Astrocyte (in vitro differentiated cells and primary cell): ENCODE data around the gene GGA3. TPM values are rescaled to one million over a fixed set of nuclear protein-coding genes. Genes with fewer than 3 reads are reported as not detected.

Experiments
- DNase-seq: peaks from one replicate; pipeline ENCODE4 v3.0.0-alpha.2; 2010; ENCODE audit warnings: low read depth
- FAIRE-seq: peaks from 2 replicates; lab custom pipeline; 2011; peaks lifted over from hg19 to GRCh38; lab: Jason Lieb, UNC
- H2AFZ ChIP-seq: 2 replicates; pipeline ENCODE4 v1.6.0; 2012; ENCODE audit warnings: low read depth, low read length, inconsistent platforms
- H3K27ac ChIP-seq: 2 replicates; pipeline ENCODE4 v1.5.1; 2011; ENCODE audit warnings: low read depth, low read length, inconsistent platforms
- H3K27me3 ChIP-seq: 2 replicates; pipeline ENCODE4 v1.6.0; 2011; ENCODE audit warnings: low read length, inconsistent platforms; ENCODE audit not compliant: insufficient read depth
- H3K36me3 ChIP-seq: 2 replicates; pipeline ENCODE4 v1.5.1; 2011; ENCODE audit warnings: low read length, inconsistent platforms; ENCODE audit not compliant: insufficient read depth
- H3K4me1 ChIP-seq: 2 replicates; pipeline ENCODE4 v1.5.1; 2011; ENCODE audit warnings: low read length, inconsistent platforms; ENCODE audit not compliant: insufficient read depth
- H3K4me2 ChIP-seq: 2 replicates; pipeline ENCODE4 v1.6.0; 2012; ENCODE audit warnings: low read length, inconsistent platforms
- H3K4me3 ChIP-seq: 2 replicates; pipeline ENCODE4 v1.5.1; 2011; ENCODE audit warnings: low read depth, mild to moderate bottlenecking, low read length, inconsistent platforms; ENCODE audit not compliant: insufficient read depth
- H3K79me2 ChIP-seq: 2 replicates; pipeline ENCODE4 v1.6.0; 2012; ENCODE audit warnings: mild to moderate bottlenecking, low read length, inconsistent platforms; ENCODE audit not compliant: insufficient read depth
- H3K9ac ChIP-seq: 2 replicates; pipeline ENCODE4 v1.6.0; 2012; ENCODE audit warnings: mild to moderate bottlenecking, low read length, inconsistent platforms
- H3K9me3 ChIP-seq: 2 replicates; pipeline ENCODE4 v1.5.1; 2012; ENCODE audit warnings: low read depth, mild to moderate bottlenecking, low read length, inconsistent platforms; ENCODE audit not compliant: insufficient read depth
- H4K20me1 ChIP-seq: 2 replicates; pipeline ENCODE4 v1.6.0; 2012; ENCODE audit warnings: low read length, inconsistent platforms; ENCODE audit not compliant: insufficient read depth
- H3K27ac Mint-ChIP-seq: one replicate; pipeline ENCODE4 v1.8.0; 2021; ENCODE audit warnings: mild to moderate bottlenecking, mixed read lengths; ENCODE audit not compliant: unreplicated experiment
- H3K27me3 Mint-ChIP-seq: one replicate; pipeline ENCODE4 v1.8.0; 2021; ENCODE audit warnings: low read depth, mixed read lengths; ENCODE audit not compliant: unreplicated experiment
- H3K36me3 Mint-ChIP-seq: one replicate; pipeline ENCODE4 v1.8.0; 2021; ENCODE audit warnings: low read depth, mixed read lengths; ENCODE audit not compliant: unreplicated experiment
- H3K4me1 Mint-ChIP-seq: one replicate; pipeline ENCODE4 v1.8.0; 2021; ENCODE audit warnings: low read depth, mixed read lengths; ENCODE audit not compliant: unreplicated experiment
- H3K4me3 Mint-ChIP-seq: one replicate; pipeline ENCODE4 v1.8.0; 2021; ENCODE audit warnings: mild to moderate bottlenecking, moderate library complexity, mixed read lengths; ENCODE audit not compliant: unreplicated experiment
- H3K9me3 Mint-ChIP-seq: one replicate; pipeline ENCODE4 v1.8.0; 2021; ENCODE audit warnings: mild to moderate bottlenecking, mixed read lengths; ENCODE audit not compliant: unreplicated experiment
- EZH2 ChIP-seq: IDR thresholded peaks from 2 replicates; pipeline ENCODE4 v1.6.1; 2012; ENCODE audit warnings: mild to moderate bottlenecking, low read length, inconsistent platforms; ENCODE audit not compliant: insufficient read depth
- total RNA-seq: library from RNA; stranded (reverse); gene quantifications from 2 replicates; pipeline ENCODE4 v1.2.1, GENCODE V29; 2021
- TF ChIP-seq, protein P1 (sequence below): IDR thresholded peaks from 2 replicates; pipeline ENCODE4 v1.5.1; 2011; ENCODE audit warnings: low read depth, mild to moderate bottlenecking, inconsistent platforms, low read length, moderate library complexity; ENCODE audit not compliant: insufficient read depth

GGA3 gene
- total RNA-seq, 1 donor from 2014 or later, result 25.3 TPM

DNA sequence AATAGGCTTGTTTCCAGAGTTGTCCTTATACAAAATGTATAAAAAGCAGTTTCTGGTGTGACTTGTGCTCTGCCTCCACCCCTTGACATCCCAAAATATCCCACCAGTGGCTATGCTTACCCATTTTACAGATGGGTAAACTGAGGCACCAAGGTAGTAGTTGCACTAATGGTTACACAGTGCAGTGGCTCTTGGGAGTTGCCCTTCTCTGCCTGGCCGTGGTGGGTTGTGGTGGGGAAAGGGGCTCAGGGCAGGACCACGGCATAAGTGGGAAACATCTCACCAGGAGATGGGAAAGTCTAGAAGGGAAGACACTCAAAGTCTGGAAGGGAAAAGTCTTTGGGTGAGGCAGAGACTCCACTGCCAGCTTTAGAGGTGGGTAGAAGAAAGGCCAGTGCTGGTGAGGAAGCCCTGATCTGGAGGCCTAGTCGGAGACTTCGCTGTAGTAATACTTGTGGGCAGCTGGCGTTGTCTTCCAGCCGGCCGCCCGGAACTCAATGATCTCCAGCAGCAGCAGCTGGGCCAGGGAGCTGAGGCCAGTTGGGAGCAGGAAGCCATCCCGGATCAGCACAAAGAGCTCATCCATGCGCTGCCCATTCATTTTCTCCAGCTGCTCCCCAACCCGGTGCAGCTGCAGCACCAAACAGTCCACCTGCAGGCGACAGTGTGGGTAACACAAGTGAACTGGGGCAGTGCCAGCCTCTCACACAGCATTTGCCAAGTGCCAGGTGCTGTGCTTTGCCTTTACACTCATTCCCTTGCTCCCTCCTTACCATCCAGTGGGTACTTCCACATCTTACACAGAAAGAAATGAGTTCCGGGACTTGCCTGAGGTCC is 5.1 kb upstream of the GGA3 start:
- Histone ChIP-seq H3K4me3 (no peak overlapping the region), H3K9ac (no peak overlapping the region), H2AFZ (no peak overlapping the region), H3K27me3 (no peaks in the 10 kb centered on the region), H3K4me2 (no peak overlapping the region), H3K36me3 (peaks cover 23% of the 10 kb centered on the region), H3K27ac (no peak overlapping the region), H4K20me1 (peaks cover 18% of the 10 kb centered on the region), H3K9me3 (no peaks in the 10 kb centered on the region), H3K79me2 (peaks cover 26% of the 10 kb centered on the region), H3K4me1 (peaks cover 18% of the 10 kb centered on the region)
- H3K9me3 Mint-ChIP-seq, result no peaks in the 10 kb centered on the region
- FAIRE-seq (no peak), DNase-seq (no peak)
- H3K27me3 Mint-ChIP-seq, result no peaks in the 10 kb centered on the region
- no peak overlapping the region for H3K27ac Mint-ChIP-seq
- peaks cover 10% of the 10 kb centered on the region for H3K4me1 Mint-ChIP-seq
- peaks cover 3% of the 10 kb centered on the region for H3K36me3 Mint-ChIP-seq
- H3K4me3 Mint-ChIP-seq, result peak overlapping the region; percentile 27
- TF ChIP-seq, protein P1, sequence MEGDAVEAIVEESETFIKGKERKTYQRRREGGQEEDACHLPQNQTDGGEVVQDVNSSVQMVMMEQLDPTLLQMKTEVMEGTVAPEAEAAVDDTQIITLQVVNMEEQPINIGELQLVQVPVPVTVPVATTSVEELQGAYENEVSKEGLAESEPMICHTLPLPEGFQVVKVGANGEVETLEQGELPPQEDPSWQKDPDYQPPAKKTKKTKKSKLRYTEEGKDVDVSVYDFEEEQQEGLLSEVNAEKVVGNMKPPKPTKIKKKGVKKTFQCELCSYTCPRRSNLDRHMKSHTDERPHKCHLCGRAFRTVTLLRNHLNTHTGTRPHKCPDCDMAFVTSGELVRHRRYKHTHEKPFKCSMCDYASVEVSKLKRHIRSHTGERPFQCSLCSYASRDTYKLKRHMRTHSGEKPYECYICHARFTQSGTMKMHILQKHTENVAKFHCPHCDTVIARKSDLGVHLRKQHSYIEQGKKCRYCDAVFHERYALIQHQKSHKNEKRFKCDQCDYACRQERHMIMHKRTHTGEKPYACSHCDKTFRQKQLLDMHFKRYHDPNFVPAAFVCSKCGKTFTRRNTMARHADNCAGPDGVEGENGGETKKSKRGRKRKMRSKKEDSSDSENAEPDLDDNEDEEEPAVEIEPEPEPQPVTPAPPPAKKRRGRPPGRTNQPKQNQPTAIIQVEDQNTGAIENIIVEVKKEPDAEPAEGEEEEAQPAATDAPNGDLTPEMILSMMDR, result no peak
- no peak for TF ChIP-seq EZH2

DNA sequence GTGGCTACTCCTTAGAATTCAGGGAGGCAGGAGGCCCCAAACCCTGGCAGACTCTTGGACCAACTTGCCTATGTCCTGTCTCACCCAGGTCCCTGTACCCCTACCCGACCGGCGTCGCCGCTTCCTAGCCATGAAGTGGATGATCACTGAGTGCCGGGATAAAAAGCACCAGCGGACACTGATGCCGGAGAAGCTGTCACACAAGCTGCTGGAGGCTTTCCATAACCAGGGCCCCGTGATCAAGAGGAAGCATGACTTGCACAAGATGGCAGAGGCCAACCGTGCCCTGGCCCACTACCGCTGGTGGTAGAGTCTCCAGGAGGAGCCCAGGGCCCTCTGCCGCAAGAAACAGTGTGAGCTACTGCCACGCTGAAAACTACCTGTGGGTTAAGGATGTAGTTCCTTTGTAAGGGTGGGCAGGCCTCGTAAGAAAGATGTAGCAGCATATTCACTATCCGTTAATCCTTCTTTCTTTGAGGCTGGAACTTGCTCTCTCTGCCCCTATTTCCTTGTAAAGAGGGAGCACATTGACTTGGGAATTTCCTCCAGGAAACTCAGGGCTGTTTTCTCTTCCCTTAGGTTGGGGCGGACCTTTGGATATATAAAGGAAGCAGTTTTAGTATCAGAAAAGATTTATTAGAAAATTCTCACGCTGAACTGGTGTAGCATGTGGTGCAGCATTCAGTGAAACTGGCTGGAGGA is 4.4 kb upstream of the GGA3 start:
- Histone ChIP-seq H4K20me1 (peaks cover 19% of the 10 kb centered on the region), H3K4me1 (peaks cover 19% of the 10 kb centered on the region), H3K4me2 (no peak overlapping the region), H3K9me3 (no peaks in the 10 kb centered on the region), H3K27me3 (no peaks in the 10 kb centered on the region), H3K9ac (no peak overlapping the region), H3K27ac (no peak overlapping the region), H3K79me2 (peaks cover 33% of the 10 kb centered on the region), H3K36me3 (peaks cover 23% of the 10 kb centered on the region), H3K4me3 (no peak overlapping the region), H2AFZ (no peak overlapping the region)
- Mint-ChIP-seq H3K36me3 (peaks cover 3% of the 10 kb centered on the region), H3K9me3 (no peaks in the 10 kb centered on the region), H3K27me3 (no peaks in the 10 kb centered on the region), H3K4me1 (peaks cover 10% of the 10 kb centered on the region), H3K4me3 (no peak overlapping the region), H3K27ac (no peak overlapping the region)
- no peak for DNase-seq
- no peak for TF ChIP-seq EZH2
- TF ChIP-seq, protein P1, result no peak
- no peak for FAIRE-seq

DNA sequence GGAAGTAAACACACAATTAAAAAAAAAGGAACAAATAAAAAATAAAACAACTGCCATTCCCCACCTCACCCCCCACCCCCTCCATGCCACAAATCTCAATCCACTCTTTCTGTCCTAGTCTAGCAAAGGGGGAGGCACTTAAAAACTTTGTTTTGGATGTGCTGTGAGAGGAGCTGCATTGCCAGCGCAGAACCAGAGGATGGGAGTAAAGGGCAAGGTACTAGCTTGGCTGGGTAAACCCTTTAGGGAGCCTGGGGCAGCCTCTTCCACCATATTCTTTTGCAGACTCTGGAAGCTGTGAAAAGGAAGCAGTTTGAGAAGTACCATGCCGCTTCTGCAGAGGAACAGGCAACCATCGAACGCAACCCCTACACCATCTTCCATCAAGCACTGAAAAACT is 1.6 kb upstream of the GGA3 start:
- H3K4me3 ChIP-seq, result no peak overlapping the region
- TF ChIP-seq, protein P1, result no peak
- Mint-ChIP-seq H3K27ac (peak overlapping the region; percentile 12), H3K9me3 (no peaks in the 10 kb centered on the region), H3K4me3 (peak overlapping the region; percentile 91), H3K36me3 (peaks cover 3% of the 10 kb centered on the region), H3K4me1 (peaks cover 17% of the 10 kb centered on the region), H3K27me3 (no peaks in the 10 kb centered on the region)
- no peak overlapping the region for H3K27ac ChIP-seq
- FAIRE-seq, result no peak
- H3K79me2 ChIP-seq, result peaks cover 59% of the 10 kb centered on the region
- H3K4me1 ChIP-seq, result peaks cover 17% of the 10 kb centered on the region
- H3K9ac ChIP-seq, result peak overlapping the region; percentile 97
- no peak for DNase-seq
- peaks cover 40% of the 10 kb centered on the region for H4K20me1 ChIP-seq
- H2AFZ ChIP-seq, result no peak overlapping the region
- H3K36me3 ChIP-seq, result peaks cover 23% of the 10 kb centered on the region
- peak overlapping the region; percentile 94 for H3K4me2 ChIP-seq
- no peaks in the 10 kb centered on the region for H3K9me3 ChIP-seq
- H3K27me3 ChIP-seq, result no peaks in the 10 kb centered on the region
